ENCODE measurements around the gene MRPS35.

Gene MRPS35

GRCh38 chr12:27685274-27685673, 25.4 kb upstream of the MRPS35 start:
- TF ChIP-seq FOXP2 (optimal IDR thresholded peaks at IDR 0.05; ENCODE audit: borderline replicate concordance, extremely low read depth, extremely low read length, insufficient read depth) = no peak
- TF ChIP-seq POLR2AphosphoS5 (IDR thresholded peaks at IDR 0.05; ENCODE audit: low read depth, low read length) = no peak
- TF ChIP-seq SIN3A (IDR thresholded peaks at IDR 0.05; ENCODE audit: borderline replicate concordance, insufficient read depth, low read length) = no peak
- no peak for TF ChIP-seq TAF1 (IDR thresholded peaks at IDR 0.05; ENCODE audit: borderline replicate concordance, insufficient read depth, low read length)

GRCh38 chr12:27686147-27686546, 24.5 kb upstream of the MRPS35 start:
- TF ChIP-seq REST (IDR thresholded peaks at IDR 0.05; ENCODE audit: insufficient read depth in 1 of 2, low read depth in 2 of 2, low read length in 2 of 2) (no peak), TAF1 (IDR thresholded peaks at IDR 0.05; ENCODE audit: borderline replicate concordance, insufficient read depth, low read length) (no peak), FOXP2 (optimal IDR thresholded peaks at IDR 0.05; ENCODE audit: borderline replicate concordance, extremely low read depth, extremely low read length, insufficient read depth) (no peak), POLR2AphosphoS5 (IDR thresholded peaks at IDR 0.05; ENCODE audit: low read depth, low read length) (no peak)

GRCh38 chr12:27688671-27689070, 22.0 kb upstream of the MRPS35 start:
- TF ChIP-seq SIN3A (IDR thresholded peaks at IDR 0.05; ENCODE audit: borderline replicate concordance, insufficient read depth, low read length) = no peak
- TF ChIP-seq REST (IDR thresholded peaks at IDR 0.05; ENCODE audit: insufficient read depth in 1 of 2, low read depth in 2 of 2, low read length in 2 of 2) = no peak
- TF ChIP-seq POLR2AphosphoS5 (IDR thresholded peaks at IDR 0.05; ENCODE audit: low read depth, low read length) = no peak
- TF ChIP-seq FOXP2 (optimal IDR thresholded peaks at IDR 0.05; ENCODE audit: borderline replicate concordance, extremely low read depth, extremely low read length, insufficient read depth) = no peak
- TF ChIP-seq TAF1 (IDR thresholded peaks at IDR 0.05; ENCODE audit: borderline replicate concordance, insufficient read depth, low read length) = no peak

- TF ChIP-seq POLR2AphosphoS5 (IDR thresholded peaks at IDR 0.05; ENCODE audit: low read depth, low read length) = no peak
- no peak for TF ChIP-seq SIN3A (IDR thresholded peaks at IDR 0.05; ENCODE audit: borderline replicate concordance, insufficient read depth, low read length)
- no peak for TF ChIP-seq TAF1 (IDR thresholded peaks at IDR 0.05; ENCODE audit: borderline replicate concordance, insufficient read depth, low read length)
- no peak for TF ChIP-seq FOXP2 (optimal IDR thresholded peaks at IDR 0.05; ENCODE audit: borderline replicate concordance, extremely low read depth, extremely low read length, insufficient read depth)
- TF ChIP-seq REST (IDR thresholded peaks at IDR 0.05; ENCODE audit: insufficient read depth in 1 of 2, low read depth in 2 of 2, low read length in 2 of 2) = no peak
Observed at GRCh38 chr12:27689558-27690180, 21.0 kb upstream of the MRPS35 start.

GRCh38 chr12:27693403-27693802, 17.2 kb upstream of the MRPS35 start:
- TF ChIP-seq TAF1 (IDR thresholded peaks at IDR 0.05; ENCODE audit: borderline replicate concordance, insufficient read depth, low read length) (no peak), FOXP2 (optimal IDR thresholded peaks at IDR 0.05; ENCODE audit: borderline replicate concordance, extremely low read depth, extremely low read length, insufficient read depth) (no peak), REST (IDR thresholded peaks at IDR 0.05; ENCODE audit: insufficient read depth in 1 of 2, low read depth in 2 of 2, low read length in 2 of 2) (no peak), SIN3A (IDR thresholded peaks at IDR 0.05; ENCODE audit: borderline replicate concordance, insufficient read depth, low read length) (no peak), POLR2AphosphoS5 (IDR thresholded peaks at IDR 0.05; ENCODE audit: low read depth, low read length) (no peak)
